GM18508 (cell line): ENCODE data around the gene XXYLT1.
"Not testable (repeated sequence)": the region's sequence is repeated elsewhere in the genome, so short reads cannot be mapped to it uniquely, and the experiment has no call there.

ENCODE experiments used
- ATAC-seq: cut with Tn5 transposase; IDR thresholded peaks from one replicate; pipeline ENCODE4 v1.9.1; 2021; ENCODE audit warnings: moderate number of reproducible peaks; ENCODE audit not compliant: insufficient read depth, unreplicated experiment

XXYLT1 gene

DNA sequence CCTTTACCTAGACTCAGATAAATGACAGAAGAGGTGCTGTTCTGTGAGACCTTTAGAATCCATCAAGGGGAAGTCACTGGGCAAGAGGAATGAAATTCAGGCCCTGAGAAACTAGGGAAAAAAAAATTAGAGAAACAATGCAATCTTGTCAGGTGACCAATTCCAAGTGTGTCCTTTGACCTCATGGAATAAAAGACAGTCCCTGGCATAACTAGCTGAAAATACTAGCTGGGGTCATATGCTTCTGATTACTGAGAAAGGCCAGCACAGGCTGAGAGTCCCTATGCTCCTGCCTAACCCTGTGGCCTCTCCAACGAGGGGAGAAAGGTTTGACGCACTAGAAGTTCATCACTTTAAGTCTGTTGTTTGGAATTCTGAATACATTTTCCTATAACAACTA lies 167.3 kb downstream of the XXYLT1 start:
- ATAC-seq, result no peak

DNA sequence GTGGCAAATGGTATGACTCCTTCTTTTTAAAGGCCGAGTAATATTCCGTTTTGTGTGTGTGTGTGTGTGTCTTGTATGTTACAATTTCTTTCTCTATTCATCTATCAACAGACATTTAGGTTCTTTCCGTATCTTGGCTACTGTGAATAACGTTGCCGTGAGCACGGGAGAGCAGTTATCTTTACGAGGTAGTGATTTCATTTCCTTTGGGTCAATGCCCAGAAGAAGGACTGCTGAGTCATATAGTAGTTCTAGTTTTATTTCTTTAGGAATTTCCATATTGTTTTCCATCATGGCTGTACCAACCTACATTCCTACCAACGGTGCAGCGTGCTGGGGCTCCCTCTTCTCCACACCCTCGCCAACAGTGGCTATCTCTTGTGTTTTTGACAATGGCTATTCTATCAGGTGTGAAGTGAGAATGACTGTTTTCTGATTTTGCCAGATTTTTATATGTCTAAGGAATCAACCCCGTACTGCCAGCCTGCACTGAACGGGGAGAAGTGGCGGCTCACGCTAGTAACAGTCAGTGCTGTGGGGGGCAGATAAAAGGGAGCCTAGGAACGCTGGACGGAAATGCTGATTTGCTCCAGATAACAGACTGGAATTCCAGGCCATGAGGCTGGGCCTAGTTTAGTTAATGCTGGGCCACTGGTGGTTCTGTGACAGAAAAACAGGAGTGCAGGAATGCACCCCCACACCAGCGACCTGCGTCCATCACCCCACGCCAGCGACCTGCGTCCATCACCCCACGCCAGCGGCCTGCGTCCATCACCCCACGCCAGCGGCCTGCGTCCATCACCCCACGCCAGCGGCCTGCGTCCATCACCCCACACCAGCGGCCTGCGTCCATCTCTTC lies 168.1 kb downstream of the XXYLT1 start:
- ATAC-seq, result no peak

DNA sequence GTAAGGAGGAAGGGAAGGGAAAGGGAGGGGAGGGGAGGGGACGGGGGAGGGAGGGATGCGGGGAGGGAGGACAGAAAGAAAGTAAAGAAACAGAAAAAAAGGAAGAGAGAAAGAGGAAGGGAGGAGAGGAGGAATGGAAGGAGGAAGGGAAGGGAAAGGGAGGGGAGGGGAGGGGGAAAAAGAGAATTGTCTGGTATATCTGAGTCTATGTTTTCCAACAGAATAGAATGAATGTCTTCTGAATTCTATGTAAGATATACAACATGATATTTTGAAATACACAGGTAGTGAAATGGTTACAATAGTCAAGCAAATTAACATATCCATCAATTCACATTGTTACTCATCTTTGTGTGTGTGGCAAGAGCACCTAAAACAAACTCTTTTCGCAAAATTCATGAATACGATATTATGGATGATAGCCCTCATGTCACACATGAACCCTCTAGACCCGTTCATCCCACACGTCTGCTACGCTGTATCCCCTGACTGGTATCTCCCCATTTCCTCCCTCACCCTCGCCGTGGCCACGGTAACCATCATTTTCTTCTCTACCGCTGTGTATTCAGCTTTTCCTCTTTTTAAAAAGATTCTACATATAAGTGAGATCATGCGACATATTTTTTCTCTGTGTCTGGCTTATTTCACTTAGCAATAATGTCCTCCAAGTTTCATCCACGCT lies 168.9 kb downstream of the XXYLT1 start:
- ATAC-seq, result no peak

DNA sequence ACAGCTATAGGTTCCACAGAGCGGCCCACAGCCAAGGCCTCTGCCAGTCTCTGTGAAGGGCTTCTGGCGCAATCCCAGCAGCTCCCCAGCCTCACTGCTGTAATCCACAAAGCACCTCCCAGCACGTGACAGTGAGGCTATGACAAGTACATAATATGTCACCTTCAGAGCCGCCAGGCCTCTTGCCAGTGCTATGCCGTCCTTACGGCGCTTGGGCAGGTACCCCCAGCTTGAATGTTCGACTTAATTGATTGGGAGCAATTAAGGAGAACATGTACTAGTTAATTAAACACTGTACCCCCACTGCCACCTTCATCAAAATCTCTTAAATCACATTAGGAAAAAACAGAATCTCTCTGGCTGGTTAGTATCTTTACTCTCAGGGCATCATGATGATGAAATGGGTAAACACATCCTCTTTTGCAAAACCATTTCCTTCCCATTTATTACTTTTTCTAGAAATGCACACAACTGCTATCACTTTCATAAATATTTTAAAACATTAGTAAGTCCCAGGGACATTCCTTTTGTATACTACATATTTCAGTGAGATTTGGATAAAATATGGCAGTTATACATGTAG lies 169.9 kb downstream of the XXYLT1 start:
- peak; percentile 37 for ATAC-seq

DNA sequence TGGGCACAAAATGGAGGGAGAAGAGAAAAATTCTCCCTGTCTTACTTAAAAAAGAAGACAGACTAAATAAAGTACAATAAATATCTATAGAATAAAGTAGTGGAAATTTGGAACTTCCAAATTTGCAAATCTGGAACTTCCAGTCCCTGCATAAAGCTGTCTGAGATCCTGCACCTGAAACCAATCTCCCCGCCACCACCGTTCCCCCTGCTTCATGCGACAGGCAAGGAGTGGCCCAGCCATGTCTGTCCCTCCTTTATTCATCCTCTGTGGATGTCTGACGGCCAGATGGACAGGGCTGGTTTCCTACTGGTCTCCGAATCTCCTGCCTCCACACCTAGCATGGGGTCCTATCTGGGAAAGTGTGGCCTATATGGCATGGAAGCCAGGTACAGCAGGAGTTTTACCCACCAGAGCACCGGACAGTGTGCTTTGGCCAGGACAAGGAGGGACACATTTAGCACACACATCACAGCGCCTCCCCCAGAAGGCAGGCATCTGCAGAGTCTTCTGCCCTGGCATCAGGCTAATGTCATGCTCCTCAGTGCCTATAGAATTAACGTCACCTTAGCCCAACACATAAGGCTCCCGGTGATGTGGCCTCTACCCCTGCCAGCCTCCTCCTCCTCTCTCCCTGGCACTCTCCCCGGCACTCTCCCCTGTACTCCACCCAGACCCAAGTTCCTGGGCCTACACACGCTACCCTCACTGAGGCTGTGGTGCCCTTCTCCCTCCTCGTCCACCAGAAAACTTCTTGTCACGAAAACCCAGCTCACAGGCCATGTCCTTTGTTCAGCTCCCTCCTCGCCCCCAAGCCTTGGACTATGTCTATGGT lies 170.8 kb downstream of the XXYLT1 start:
- no peak for ATAC-seq

DNA sequence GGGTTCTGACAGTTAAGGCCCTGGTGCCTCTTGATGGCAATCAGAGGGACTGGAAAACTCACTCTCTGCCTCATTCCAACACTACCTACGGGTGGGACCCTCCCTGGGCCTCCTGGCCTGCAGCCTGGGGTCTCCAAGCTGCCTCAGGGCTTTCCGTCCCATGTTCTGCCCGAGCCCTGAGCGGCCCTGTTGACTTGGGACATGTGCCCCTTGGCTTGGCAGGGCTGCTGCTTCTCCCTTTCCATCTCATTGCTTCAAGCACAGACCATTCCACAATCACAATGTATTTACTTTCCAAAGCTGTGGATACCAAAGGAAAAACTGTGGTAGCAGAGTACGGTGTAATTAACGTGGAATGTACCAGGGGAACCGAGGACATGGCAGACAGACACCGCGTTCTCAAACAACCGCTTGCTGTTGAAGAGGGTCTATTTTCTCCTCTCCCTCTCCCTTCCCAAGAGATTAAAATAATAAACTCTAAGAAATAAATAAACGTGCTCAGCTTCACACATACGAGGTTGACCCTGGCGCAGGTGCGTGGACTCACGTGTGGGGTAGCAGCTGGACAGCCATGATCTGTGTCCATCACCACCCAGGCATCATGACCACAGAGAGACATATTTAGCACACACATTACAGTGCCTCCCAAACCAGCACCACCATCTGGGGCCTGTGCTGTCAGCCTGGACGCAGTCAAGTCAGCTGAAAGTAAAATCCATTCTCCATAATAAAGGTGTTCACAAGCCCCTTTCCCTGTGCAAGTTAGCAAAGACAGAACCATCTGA lies 172.0 kb downstream of the XXYLT1 start:
- ATAC-seq, result no peak

DNA sequence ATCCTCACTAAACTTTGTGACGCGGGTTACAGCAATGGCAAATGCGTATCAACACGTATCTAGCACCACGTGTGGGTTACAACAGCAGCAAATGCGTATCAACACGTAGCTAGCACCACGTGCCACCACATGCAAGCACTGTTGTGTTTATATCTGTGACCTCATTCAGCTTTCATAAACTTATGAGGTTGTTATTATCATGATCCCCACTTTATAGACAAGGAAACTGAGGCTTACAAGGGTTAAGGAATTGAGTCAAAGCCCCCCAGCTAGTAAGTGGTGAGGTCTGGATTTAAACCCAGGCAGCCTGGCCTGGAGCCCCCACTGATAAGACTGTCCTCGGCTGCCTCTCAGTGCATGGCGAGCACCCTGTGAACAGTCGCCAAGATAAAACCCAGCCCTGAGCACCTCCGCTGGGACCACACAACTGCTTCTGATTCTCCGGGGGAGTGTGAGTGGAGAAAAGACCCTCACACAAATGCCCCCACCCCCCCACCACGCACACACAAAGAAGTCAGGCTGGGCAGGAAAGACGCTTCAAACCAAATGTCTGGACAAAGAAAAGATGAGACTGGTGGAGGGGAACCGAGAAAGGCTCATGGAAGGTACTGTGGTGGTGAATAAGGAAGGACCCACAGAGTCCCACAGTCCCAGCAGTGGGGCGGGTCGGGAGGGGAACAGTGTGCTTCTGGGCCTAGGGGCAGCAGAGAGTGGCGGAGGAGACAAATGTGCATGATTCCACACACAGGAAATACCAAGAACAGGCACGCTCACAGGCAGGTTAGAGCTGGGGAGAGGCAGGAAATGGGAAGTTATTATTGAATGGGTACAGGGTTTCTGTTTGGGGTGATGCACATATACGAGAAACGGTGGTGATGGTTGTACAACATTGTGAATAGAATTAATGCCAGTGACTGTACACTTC lies 173.4 kb downstream of the XXYLT1 start:
- no peak for ATAC-seq

DNA sequence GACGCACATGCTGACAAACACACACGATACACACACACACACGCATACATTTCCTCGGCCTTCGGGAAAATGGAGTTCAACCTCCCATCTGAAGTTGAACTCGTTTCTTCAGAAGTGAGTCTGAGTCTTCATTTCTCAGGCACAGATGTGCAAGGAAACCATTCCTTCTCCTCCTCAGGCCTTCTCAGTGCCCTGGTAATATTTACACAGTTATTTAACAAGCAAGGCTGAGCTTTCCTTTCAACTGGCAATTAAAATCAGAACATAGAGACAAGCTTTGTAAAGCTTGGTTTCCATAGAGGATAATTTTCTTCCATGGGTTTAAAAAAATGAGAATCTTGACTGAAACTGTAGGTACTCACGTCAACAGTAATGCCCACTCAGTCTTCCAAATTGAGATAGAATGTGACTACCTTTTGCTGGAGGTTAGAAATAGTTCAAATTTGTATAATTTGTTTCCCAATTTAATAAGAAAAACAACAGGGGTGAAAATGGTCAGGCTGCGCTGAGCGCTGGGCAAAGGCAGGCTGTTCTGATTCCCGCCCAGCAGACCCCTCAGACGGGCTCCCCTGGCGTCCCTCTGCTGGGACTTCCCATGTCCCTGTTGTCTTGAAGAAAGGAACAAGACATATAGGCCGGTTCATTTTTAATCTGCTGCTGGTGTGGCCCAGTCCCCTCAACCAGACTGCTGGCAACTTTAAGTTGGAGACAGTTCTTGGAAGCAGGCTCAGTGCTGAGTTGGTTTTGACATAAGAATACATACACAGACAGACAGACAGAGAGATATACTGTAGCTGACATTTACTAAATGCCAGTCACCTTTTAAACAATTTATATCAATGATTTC lies 174.3 kb downstream of the XXYLT1 start:
- ATAC-seq, result no peak

DNA sequence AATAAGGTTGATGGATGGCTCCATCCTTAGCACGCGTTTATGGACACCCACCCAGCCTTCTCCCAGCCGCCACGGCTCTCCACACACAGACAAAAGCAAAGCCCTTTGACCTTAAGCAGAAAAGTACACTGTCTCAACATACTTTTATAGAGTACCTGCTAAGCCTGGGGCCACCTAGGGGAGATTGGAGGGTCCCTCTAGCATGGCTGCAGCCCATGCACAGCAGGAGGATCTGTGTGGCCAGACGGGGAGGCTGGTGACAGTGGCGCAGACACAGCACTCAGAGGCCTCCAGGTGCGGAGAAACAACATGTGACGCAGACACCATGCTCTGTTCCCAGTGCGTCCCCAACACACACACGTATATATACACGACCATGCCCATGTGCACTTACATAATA lies 174.9 kb downstream of the XXYLT1 start:
- no peak for ATAC-seq

DNA sequence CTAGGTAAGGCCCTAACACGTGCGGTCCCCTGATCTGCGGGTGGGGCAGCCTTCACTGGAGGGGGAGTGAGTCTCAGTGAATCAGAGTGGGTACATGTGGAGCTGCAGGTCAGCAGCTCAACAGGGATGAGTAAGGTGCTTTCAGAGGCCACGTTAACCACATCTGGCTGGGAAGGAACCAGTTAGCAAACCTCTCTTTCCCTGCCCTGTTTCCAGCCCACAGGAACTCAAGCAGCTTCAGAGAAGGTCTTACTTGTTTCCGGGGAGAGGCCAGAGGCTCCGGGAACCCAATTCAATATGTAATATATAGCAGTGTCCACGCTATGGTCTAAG lies 175.3 kb downstream of the XXYLT1 start:
- no peak for ATAC-seq

DNA sequence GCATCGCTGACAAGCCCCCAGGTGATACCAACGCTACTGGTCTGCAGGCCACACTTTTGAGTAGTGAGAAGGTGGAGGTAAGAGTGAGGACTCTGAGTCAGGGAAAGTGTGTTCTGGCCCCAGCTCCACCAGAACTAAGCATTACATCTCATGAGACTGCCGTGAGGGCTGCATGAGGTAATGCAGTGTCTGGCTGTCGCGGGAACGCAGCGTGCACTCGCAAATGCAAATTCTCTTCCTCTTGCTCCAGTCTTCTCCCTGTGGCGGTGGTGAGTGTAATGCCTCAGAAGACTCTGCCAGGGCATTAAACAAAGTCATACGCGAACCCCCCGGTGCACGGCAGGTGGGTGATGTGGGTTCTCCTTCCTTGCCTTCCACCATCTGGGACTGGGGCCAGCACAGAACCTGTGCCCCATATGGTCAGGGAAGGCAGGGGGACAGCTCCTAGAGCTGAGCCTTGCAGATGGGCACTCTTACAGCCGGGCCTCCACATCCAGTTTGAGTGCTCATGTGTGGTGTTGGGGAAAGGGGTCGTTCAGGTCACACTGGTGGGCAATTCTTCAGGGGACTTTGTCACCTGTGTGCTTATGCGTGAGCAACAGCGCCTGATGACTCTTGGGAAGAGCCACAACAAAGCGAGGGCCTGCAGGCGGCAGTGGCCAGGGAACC lies 175.8 kb downstream of the XXYLT1 start:
- ATAC-seq, result peak; percentile 63

DNA sequence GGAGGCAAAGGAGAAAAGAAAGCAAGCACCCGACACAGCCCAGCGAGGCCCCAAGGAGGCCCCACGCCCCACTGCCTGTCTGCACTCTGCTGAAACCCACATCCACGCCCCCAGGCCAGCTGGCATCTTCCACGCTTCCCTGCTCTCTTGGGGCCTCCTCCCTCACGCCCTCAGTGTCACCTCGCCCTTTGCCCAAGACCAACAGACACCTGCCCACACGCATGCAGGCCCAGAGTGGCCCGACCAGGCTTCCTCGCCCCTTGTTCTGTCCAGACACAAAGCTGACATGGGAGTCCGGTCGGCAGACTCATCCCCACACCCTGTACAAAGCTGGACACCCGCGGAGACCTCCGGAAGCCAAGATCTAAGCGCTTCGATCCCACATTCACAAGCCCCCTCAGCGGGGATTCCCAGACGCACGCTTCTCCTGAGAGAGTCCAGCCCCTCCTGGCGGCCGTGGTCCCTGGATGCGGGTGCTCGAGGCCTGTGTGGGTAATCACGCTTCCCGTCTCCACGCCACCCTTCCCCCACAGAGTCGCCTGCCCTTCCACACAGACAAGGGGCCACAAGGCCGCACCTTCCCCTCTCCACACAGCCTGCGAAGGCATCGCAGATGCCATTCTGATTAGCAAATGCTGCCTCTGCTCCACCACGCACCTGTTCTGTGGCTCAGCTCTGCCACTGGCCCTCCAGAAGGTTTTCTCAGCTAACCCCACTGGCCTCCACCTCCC lies 176.6 kb downstream of the XXYLT1 start:
- no peak for ATAC-seq

DNA sequence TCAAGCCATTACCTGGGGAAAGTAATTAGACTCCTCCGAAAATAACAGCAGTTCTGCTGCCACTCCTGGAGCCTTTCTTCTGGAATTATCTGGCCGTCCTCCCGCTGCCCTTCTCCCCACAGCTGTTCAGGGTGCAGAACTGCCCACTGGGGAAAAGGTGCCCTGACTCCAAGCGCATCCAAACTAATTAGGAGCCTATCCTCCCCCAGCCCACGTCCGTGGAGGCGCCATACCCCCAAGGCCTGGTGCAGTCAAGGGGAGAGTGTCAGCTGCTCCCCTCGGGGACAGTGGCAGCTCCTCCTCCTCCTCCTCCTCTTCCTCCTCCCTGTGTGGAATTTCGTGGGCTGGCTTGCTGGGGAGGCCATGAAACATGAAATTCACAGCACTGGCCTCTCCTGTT lies 177.2 kb downstream of the XXYLT1 start:
- ATAC-seq, result no peak

DNA sequence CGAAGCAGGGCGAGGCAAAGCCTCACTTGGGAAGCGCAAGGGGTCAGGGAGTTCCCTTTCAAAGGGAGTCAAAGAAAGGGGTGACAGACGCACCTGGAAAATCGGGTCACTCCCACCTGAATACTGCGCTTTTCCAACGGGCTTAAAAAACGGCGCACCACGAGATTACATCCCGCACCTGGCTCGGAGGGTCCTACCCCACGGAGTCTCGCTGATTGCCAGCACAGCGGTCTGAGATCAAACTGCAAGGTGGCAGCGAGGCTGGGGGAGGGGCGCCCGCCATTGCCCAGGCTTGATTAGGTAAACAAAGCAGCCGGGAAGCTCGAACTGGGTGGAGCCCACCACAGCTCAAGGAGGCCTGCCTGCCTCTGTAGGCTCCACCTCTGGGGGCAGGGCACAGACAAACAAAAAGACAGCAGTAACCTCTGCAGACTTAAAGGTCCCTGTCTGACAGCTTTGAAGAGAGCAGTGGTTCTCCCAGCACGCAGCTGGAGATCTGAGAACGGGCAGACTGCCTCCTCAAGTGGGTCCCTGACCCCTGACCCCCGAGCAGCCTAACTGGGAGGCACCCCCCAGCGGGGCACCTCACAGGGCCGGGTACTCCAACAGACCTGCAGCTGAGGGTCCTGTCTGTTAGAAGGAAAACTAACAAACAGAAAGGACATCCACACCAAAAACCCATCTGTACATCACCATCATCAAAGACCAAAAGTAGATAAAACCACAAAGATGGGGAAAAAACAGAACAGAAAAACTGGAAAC lies 182.9 kb downstream of the XXYLT1 start:
- ATAC-seq, result not testable (repeated sequence)

DNA sequence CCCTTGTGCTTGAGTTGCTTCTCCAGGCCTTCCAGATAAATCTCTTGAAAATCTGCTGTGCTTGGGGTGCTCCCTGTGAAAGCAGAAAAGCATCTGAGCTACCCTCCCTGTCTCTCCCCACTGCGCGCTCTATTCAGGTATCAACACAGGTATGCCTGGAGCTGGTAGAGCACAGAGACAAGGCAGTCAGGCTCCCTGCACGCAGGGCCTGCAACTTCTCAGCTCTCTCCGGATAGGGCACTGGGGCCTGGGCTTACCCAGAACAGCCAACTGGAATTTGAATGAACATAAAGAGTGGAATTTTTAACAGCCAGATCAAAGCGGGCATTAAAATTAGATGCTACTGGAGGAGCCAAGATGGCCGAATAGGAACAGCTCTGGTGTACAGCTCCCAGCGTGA lies 183.6 kb downstream of the XXYLT1 start:
- ATAC-seq, result no peak

DNA sequence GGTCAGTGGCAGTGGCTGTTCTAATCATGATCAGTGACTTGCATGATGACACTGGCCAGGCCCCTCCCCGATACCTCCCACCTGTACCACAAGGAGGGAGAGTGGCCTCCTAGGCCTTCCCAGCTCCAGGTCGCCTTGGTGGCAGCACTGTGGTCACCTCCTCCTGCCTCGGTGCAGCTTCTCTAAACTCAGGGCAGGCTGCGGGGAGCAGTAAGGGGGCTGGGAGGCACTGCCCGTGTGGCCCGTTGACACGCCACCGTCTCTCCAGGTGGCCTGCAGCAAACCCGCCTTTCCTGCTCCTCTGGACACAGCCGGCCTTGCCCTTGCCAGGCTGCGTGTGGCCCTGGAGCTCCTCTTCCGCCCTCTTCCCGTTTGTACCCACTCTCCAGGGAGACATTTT lies 184.1 kb downstream of the XXYLT1 start:
- ATAC-seq, result no peak
